GM12878 (cell line): Measurements from ENCODE around the gene CASK. TPM values are rescaled to one million over a fixed set of nuclear protein-coding genes. Genes with fewer than 3 reads are reported as not detected.

Source experiments
- ATAC-seq: fragments of 200-7000 bp; cut with Tn5 transposase; 3 replicates; pipeline ENCODE4 v1.9.1; 2020; ENCODE audit warnings: mild to moderate bottlenecking, moderate library complexity
- BruUV-seq: library from RNA; stranded (reverse); fragments of 400-500 nt; replicated peaks from 2 replicates; lab custom pipeline; 2021; lab: Mats Ljungman, UMichigan
- CTCF ChIA-PET: fragments of 300-600 bp; sonication (Branson Sonifier 250); formaldehyde crosslinking; extraction: SDS; loops from one replicate; lab custom pipeline; 2021; ENCODE audit warnings: inconsistent platforms; lab: Yijun Ruan, JAX
- POLR2A ChIA-PET: fragments of 350-600 bp; formaldehyde crosslinking; extraction: SDS; loops from one replicate; lab custom pipeline; 2021; ENCODE audit warnings: inconsistent platforms; lab: Charles Lee
- RAD21 ChIA-PET: fragments of 300-600 bp; sonication (Branson Sonifier 250); formaldehyde crosslinking; loops from one replicate; lab custom pipeline; 2023; ENCODE audit warnings: antibody characterized with exemption; ENCODE audit not compliant: unreplicated experiment; lab: Charles Lee
- SMC1A ChIA-PET: fragments of 300-600 bp; sonication (Branson Sonifier 250); formaldehyde crosslinking; loops from one replicate; lab custom pipeline; 2023; ENCODE audit not compliant: unreplicated experiment, uncharacterized antibody; lab: Charles Lee
- DNase-seq: peaks from one replicate; pipeline ENCODE4 v3.0.0-alpha.2; 2011; ENCODE audit warnings: low read depth, low spot score
- FAIRE-seq: peaks from 3 replicates; lab custom pipeline; 2011; peaks lifted over from hg19 to GRCh38; lab: Jason Lieb, UNC
- H2AFZ ChIP-seq: 2 replicates; pipeline ENCODE4 v1.6.0; 2011; ENCODE audit warnings: low read depth, low read length, control low read depth; ENCODE audit not compliant: control insufficient read depth
- H3K27ac ChIP-seq: 2 replicates; pipeline ENCODE4 v1.5.1; 2011; ENCODE audit warnings: control low read depth; ENCODE audit not compliant: control insufficient read depth, insufficient read depth
- H3K27me3 ChIP-seq, 2 experiments: replicated peaks in 1 of 2; 2 replicates each; pipeline versions ENCODE4 v1.6.0 to v1.6.1; 2011; ENCODE audit warnings: low read length in 1 of 2; ENCODE audit not compliant: control insufficient read depth in 2 of 2, insufficient read depth in 2 of 2
- H3K36me3 ChIP-seq, 2 experiments: 2 replicates each; pipeline ENCODE4 v1.5.1; 2011; ENCODE audit warnings: low read length in 1 of 2; ENCODE audit not compliant: control insufficient read depth in 2 of 2, insufficient read depth in 2 of 2
- H3K4me1 ChIP-seq: 2 replicates; pipeline ENCODE4 v1.6.1; 2011; ENCODE audit warnings: mild to moderate bottlenecking, low read length, moderate library complexity, mixed read lengths; ENCODE audit not compliant: control insufficient read depth, insufficient read depth
- H3K4me2 ChIP-seq: 2 replicates; pipeline ENCODE4 v1.6.0; 2011; ENCODE audit warnings: control low read depth; ENCODE audit not compliant: control insufficient read depth, insufficient read depth
- H3K4me3 ChIP-seq: fragments of 200-600 bp; sonication (generic); 2 replicates; pipeline ENCODE4 v1.5.1; 2016
- H3K79me2 ChIP-seq: 2 replicates; pipeline ENCODE4 v1.6.0; 2011; ENCODE audit warnings: low read length; ENCODE audit not compliant: control insufficient read depth, insufficient read depth
- H3K9ac ChIP-seq: 2 replicates; pipeline ENCODE4 v1.8.0; 2011; ENCODE audit warnings: low read length, control low read depth, mixed read lengths; ENCODE audit not compliant: control insufficient read depth, insufficient read depth
- H3K9me3 ChIP-seq: replicated peaks from 3 replicates; pipeline ENCODE4 v1.5.1; 2011; ENCODE audit warnings: mild to moderate bottlenecking, low read length; ENCODE audit not compliant: control insufficient read depth, insufficient read depth
- H4K20me1 ChIP-seq: 2 replicates; pipeline ENCODE4 v1.6.0; 2011; ENCODE audit not compliant: control insufficient read depth, insufficient read depth
- BMI1 ChIP-seq: fragments of 450-650 bp; IDR thresholded peaks from 2 replicates; pipeline ENCODE4 v1.6.1; 2016; ENCODE audit warnings: mild to moderate bottlenecking, moderate library complexity, borderline replicate concordance
- NFYA ChIP-seq: IDR thresholded peaks from 2 replicates; pipeline ENCODE4 v1.6.1; 2011; ENCODE audit warnings: low read depth, mild to moderate bottlenecking, low read length, improper control_type of control experiment, borderline replicate concordance
- NRF1 ChIP-seq: conservative IDR thresholded peaks from 2 replicates; pipeline ENCODE4 v1.6.1; 2011; ENCODE audit warnings: mild to moderate bottlenecking, low read depth, low read length, improper control_type of control experiment
- RAD51 ChIP-seq: fragments of 450-650 bp; IDR thresholded peaks from 2 replicates; pipeline ENCODE4 v1.6.1; 2016; ENCODE audit warnings: moderate library complexity, mild to moderate bottlenecking, inconsistent platforms
- SRF ChIP-seq, 2 experiments: IDR thresholded peaks; 2 replicates each; pipeline ENCODE4 v1.6.1; 2011; ENCODE audit warnings: low read depth in 2 of 2, low read length in 2 of 2, mild to moderate bottlenecking in 1 of 2, moderate library complexity in 1 of 2
- TCF12 ChIP-seq: IDR thresholded peaks from 2 replicates; pipeline ENCODE4 v1.6.1; 2011; ENCODE audit warnings: low read depth, mild to moderate bottlenecking, low read length
- ZNF24 ChIP-seq: fragments of 450-650 bp; IDR thresholded peaks from 2 replicates; pipeline ENCODE4 v1.6.1; 2017; ENCODE audit warnings: antibody characterized with exemption, mild to moderate bottlenecking
- in situ Hi-C: fragments of 300-500 bp; cut with MboI; formaldehyde crosslinking; loops from 9 replicates; pipeline ENCODE4 v1.14.3; 2018; ENCODE audit warnings: mixed read lengths
- intact Hi-C: fragments of 100-400 bp; cut with micrococcal nuclease; formaldehyde crosslinking; loops from one replicate; pipeline ENCODE4 v1.14.2; 2022; ENCODE audit not compliant: unreplicated experiment
- polyA plus RNA-seq, 11 experiments: library from polyadenylated mRNA; depleted of rRNA in 4 of 11; unstranded in 6 of 11; stranded (reverse) in 5 of 11; fragments of >200 nt; fragmentation: Nextera tagmentation in 4 of 11; fragmentation: Illumina TruSeq in 1 of 11; extraction: Ambion mirVana in 4 of 11; extraction: Trizol in 1 of 11; gene quantifications; 1 replicate in 1 of 11; 2 replicates in 10 of 11; pipeline versions ENCODE4 v1.2.1 to v1.2.3, GENCODE V29; 2011 to 2016; ENCODE audit warnings: inconsistent platforms in 2 of 11, missing spikeins in 2 of 11, low read depth in 1 of 11
- total RNA-seq, 4 experiments: library from RNA; depleted of rRNA in 3 of 4; stranded (reverse); fragments of >200 nt in 3 of 4; fragmentation: Illumina TruSeq in 1 of 4; extraction: Trizol in 1 of 4; gene quantifications; 2 replicates each; pipeline versions ENCODE4 v1.2.1 to v1.2.3, GENCODE V29; 2013 to 2021
- TF ChIP-seq, protein P1 (sequence below): fragments of 450-650 bp; IDR thresholded peaks from 2 replicates; pipeline ENCODE4 v1.6.1; 2016; ENCODE audit warnings: mild to moderate bottlenecking

Gene CASK
- total and polyA plus RNA-seq, 10 of the 15 experiments (the other 5 are each of a cell fraction or from before 2014, with no cell fraction given) = 0.60 to 45.9 (median 4.8) TPM

DNA sequence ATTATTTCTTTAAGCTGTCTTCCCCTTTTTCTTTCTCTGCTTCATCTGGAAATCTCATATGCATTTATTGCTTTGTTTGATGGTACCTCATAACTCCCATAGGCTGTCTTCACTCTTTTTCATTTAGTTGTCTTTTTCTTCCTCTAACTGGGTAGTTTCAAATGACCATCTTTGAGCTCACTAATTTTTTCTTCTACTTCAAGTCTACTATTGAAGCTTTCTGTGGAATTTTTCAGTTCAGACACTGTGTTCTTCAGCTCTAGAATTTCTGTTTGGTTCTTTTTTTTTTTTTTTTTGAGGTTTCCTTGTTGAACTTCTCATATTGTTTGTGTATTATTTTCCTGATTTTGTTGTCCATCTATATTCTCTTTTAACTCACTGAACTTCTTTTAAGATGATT, 23.0 kb downstream of the CASK start:
- Histone ChIP-seq H3K79me2 (no peaks in the 10 kb centered on the region), H3K4me2 (no peak overlapping the region), H3K9me3 (no peaks in the 10 kb centered on the region; the same call in 1 of the 3 replicates), H3K4me3 (no peak overlapping the region), H4K20me1 (no peaks in the 10 kb centered on the region), H3K27ac (no peak overlapping the region), H3K27me3 (no peaks in the 10 kb centered on the region), H3K36me3 (peaks cover 0 to 4% of the 10 kb centered on the region in 2 experiments; a peak in 2 of 4 replicates), H3K4me1 (no peaks in the 10 kb centered on the region), H3K9ac (no peak overlapping the region)
- intact Hi-C loops = no loop called here
- DNase-seq (no peak), ATAC-seq (no peak)
- SMC1A ChIA-PET = interaction anchor here (0.6 to 1.1 kb wide), 2 partner anchors 17 to 27 kb away, joined by 3 to 4 read pairs; no protein-coding TSS in a partner anchor
- POLR2A ChIA-PET = interaction anchor here (0.6 to 0.7 kb wide), 3 partner anchors 15 to 145 kb away, joined by 3 to 5 read pairs (median 5); no protein-coding TSS in a partner anchor
- RAD21 ChIA-PET = interaction anchor here (0.7 kb wide), 2 partner anchors 16 to 20 kb away, joined by 3 to 5 read pairs; no protein-coding TSS in a partner anchor
- no TSS peak for BruUV-seq
- CTCF ChIA-PET = interaction anchor here (0.6 kb wide), 2 partner anchors 9 to 1024 kb away, joined by 3 to 5 read pairs; no protein-coding TSS in a partner anchor
- TF ChIP-seq, protein P1, sequence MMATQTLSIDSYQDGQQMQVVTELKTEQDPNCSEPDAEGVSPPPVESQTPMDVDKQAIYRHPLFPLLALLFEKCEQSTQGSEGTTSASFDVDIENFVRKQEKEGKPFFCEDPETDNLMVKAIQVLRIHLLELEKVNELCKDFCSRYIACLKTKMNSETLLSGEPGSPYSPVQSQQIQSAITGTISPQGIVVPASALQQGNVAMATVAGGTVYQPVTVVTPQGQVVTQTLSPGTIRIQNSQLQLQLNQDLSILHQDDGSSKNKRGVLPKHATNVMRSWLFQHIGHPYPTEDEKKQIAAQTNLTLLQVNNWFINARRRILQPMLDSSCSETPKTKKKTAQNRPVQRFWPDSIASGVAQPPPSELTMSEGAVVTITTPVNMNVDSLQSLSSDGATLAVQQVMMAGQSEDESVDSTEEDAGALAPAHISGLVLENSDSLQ = no peak
- TF ChIP-seq BMI1 = no peak
- no peak for TF ChIP-seq NFYA
- TF ChIP-seq, all 136 proteins: peak for 0
- H2AFZ ChIP-seq = no peak overlapping the region
- in situ Hi-C loops = no loop called here
- FAIRE-seq = no peak

DNA sequence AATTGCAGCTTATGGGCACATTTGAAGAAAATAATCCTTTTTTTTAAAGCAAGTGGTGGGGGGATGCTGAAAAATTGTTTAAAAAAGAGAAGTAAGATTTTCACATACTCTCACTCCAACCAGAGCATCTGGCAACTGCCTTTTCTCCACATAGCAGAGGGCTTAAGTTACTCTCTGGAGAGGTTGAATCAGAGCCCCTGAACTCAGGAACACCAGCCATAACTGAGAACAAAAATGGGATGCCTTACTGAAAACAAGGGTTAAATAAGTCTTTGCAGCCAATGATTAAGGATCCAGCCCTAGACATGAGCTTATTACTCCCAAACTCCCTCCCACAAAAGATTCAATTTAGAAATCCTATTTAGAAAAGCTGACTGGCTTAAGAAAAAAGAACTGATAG, 27.5 kb downstream of the CASK start:
- POLR2A ChIA-PET = no interaction called here
- RAD21 ChIA-PET = no interaction called here

More for the DNA sequence above, 27.5 kb downstream of the CASK start:
- DNase-seq (no peak), ATAC-seq (peak; percentile 32; the same call in 2 of the 3 replicates), FAIRE-seq (no peak)
- in situ Hi-C loops = no loop called here
- Histone ChIP-seq H2AFZ (no peak overlapping the region), H3K9me3 (no peaks in the 10 kb centered on the region; the same call in 1 of the 3 replicates), H3K79me2 (no peaks in the 10 kb centered on the region), H3K27me3 (no peaks in the 10 kb centered on the region), H3K9ac (no peak overlapping the region), H3K4me3 (no peak overlapping the region), H3K4me2 (no peak overlapping the region), H3K4me1 (no peaks in the 10 kb centered on the region), H3K36me3 (no peaks in the 10 kb centered on the region), H3K27ac (no peak overlapping the region), H4K20me1 (no peaks in the 10 kb centered on the region)
- SMC1A ChIA-PET = interaction anchor here (1.2 kb wide), 1 partner anchor 23 kb away, joined by 3 read pairs; no protein-coding TSS in a partner anchor
- TF ChIP-seq NRF1 (no peak), TCF12 (no peak), SRF (IDR thresholded peaks at IDR 0.05; ENCODE audit: low read depth in 2 of 2, low read length in 2 of 2) (no peak), ZNF24 (no peak), RAD51 (no peak)
- intact Hi-C loops = no loop called here
- CTCF ChIA-PET = interaction anchor here (1.0 to 2.1 kb wide), 3 partner anchors 22 to 97 kb away, joined by 3 to 5 read pairs (median 3); no protein-coding TSS in a partner anchor
- no TSS peak for BruUV-seq
